Fibroblast of lung (primary cell): Measurements from ENCODE around the gene NUDCD3. TPM values are rescaled to one million over a fixed set of nuclear protein-coding genes. Genes with fewer than 3 reads are reported as not detected.

Source experiments
- DNase-seq, 2 donors: peaks; one replicate each; pipeline versions ENCODE4 v3.0.0 to v3.0.0-alpha.2; 2010; ENCODE audit warnings: low read depth in 2 of 2
- H2AFZ ChIP-seq: 2 replicates; pipeline ENCODE4 v1.5.1; 2012; ENCODE audit warnings: low read length, control low read depth, inconsistent platforms
- H3K27ac ChIP-seq: 2 replicates; pipeline ENCODE4 v1.5.1; 2011; ENCODE audit warnings: low read length, control low read depth; ENCODE audit not compliant: insufficient read depth
- H3K27me3 ChIP-seq: 2 replicates; pipeline ENCODE4 v1.5.1; 2011; ENCODE audit warnings: mild to moderate bottlenecking, low read length; ENCODE audit not compliant: control insufficient read depth, insufficient read depth
- H3K36me3 ChIP-seq: 2 replicates; pipeline ENCODE4 v1.5.1; 2011; ENCODE audit warnings: low read length; ENCODE audit not compliant: control insufficient read depth, insufficient read depth
- H3K4me1 ChIP-seq: 2 replicates; pipeline ENCODE4 v1.5.1; 2011; ENCODE audit warnings: low read length; ENCODE audit not compliant: control insufficient read depth, insufficient read depth; ENCODE audit errors: extremely low read depth
- H3K4me2 ChIP-seq: 2 replicates; pipeline ENCODE4 v1.5.1; 2011; ENCODE audit warnings: low read length, control low read depth; ENCODE audit not compliant: insufficient read depth; ENCODE audit errors: extremely low read depth
- H3K4me3 ChIP-seq, 4 experiments: fragments of 200-600 bp in 1 of 4; sonication (generic) in 1 of 4; replicated peaks in 1 of 4; 2 replicates each; pipeline ENCODE4 v1.5.1; 2011 to 2016; ENCODE audit warnings: low read length in 4 of 4, low read depth in 3 of 4, mild to moderate bottlenecking in 3 of 4, control low read depth in 2 of 4, inconsistent platforms in 1 of 4, mixed read lengths in 1 of 4; ENCODE audit not compliant: insufficient read depth in 1 of 4; ENCODE audit errors: control extremely low read depth in 1 of 4
- H3K79me2 ChIP-seq: 2 replicates; pipeline ENCODE4 v1.5.1; 2012; ENCODE audit warnings: mild to moderate bottlenecking, low read length, inconsistent platforms; ENCODE audit not compliant: control insufficient read depth, insufficient read depth
- H3K9ac ChIP-seq: 2 replicates; pipeline ENCODE4 v1.5.1; 2011; ENCODE audit warnings: mild to moderate bottlenecking, low read length, control low read depth; ENCODE audit not compliant: insufficient read depth
- H3K9me3 ChIP-seq: 2 replicates; pipeline ENCODE4 v1.5.1; 2012; ENCODE audit warnings: low read depth, low read length; ENCODE audit not compliant: control insufficient read depth, insufficient read depth
- H4K20me1 ChIP-seq: 2 replicates; pipeline ENCODE4 v1.5.1; 2011; ENCODE audit warnings: low read length; ENCODE audit not compliant: control insufficient read depth, insufficient read depth; ENCODE audit errors: extremely low read depth
- CTCF ChIP-seq, 2 donors: IDR thresholded peaks in 1 of 2; conservative IDR thresholded peaks in 1 of 2; 1 replicate in 1 of 2; 2 replicates in 1 of 2; pipeline ENCODE4 v1.5.1; 2011 to 2012; ENCODE audit warnings: low read length in 2 of 2, control low read depth in 1 of 2, inconsistent platforms in 1 of 2, low read depth in 1 of 2, mild to moderate bottlenecking in 1 of 2
- EZH2 ChIP-seq: IDR thresholded peaks from 2 replicates; pipeline ENCODE4 v1.5.1; 2012; ENCODE audit warnings: low read length, control low read depth, mild to moderate bottlenecking; ENCODE audit errors: missing control alignments
- polyA plus RNA-seq, 2 donors: library from polyadenylated mRNA; depleted of rRNA in 1 of 2; stranded (reverse) in 1 of 2; unstranded in 1 of 2; fragments of >200 nt; gene quantifications; 2 replicates each; pipeline ENCODE4 v1.2.1, GENCODE V29; 2011 to 2012; ENCODE audit warnings: missing spikeins in 1 of 2
- total RNA-seq: library from RNA; depleted of rRNA; stranded (reverse); fragments of >200 nt; gene quantifications from 2 replicates; pipeline ENCODE4 v1.2.1, GENCODE V29; 2014

Gene NUDCD3
- total and polyA plus RNA-seq, 2 donors (not counting 1 experiment from before 2014, with no cell fraction given), result 51.9 to 68.7 TPM

- H3K27me3 ChIP-seq, result peaks cover 10% of the 10 kb centered on the region
Measured at GRCh38 chr7:44330331-44330730, 160.1 kb downstream of the NUDCD3 start.

GRCh38 chr7:44329888-44330287 lies 160.6 kb downstream of the NUDCD3 start:
- no peak overlapping the region for H3K4me2 ChIP-seq
- TF ChIP-seq EZH2 (no peak), CTCF (conservative IDR thresholded peaks at IDR 0.05 in 1 of 2, IDR thresholded peaks at IDR 0.05 in 1 of 2; ENCODE audit: low read depth in 1 of 2, low read length in 2 of 2) (no peak)
- no peak for DNase-seq

More at GRCh38 chr7:44330331-44330730, 160.1 kb downstream of the NUDCD3 start:
- H3K4me3 ChIP-seq, result no peak overlapping the region
- no peak overlapping the region for H3K27ac ChIP-seq
- H4K20me1 ChIP-seq, result no peaks in the 10 kb centered on the region
- no peak for DNase-seq
- no peak overlapping the region for H2AFZ ChIP-seq
- H3K4me2 ChIP-seq, result no peak overlapping the region
- peaks cover 2% of the 10 kb centered on the region for H3K4me1 ChIP-seq
- H3K9ac ChIP-seq, result no peak overlapping the region
- H3K9me3 ChIP-seq, result no peaks in the 10 kb centered on the region
- H3K79me2 ChIP-seq, result no peaks in the 10 kb centered on the region
- TF ChIP-seq EZH2 (no peak), CTCF (conservative IDR thresholded peaks at IDR 0.05 in 1 of 2, IDR thresholded peaks at IDR 0.05 in 1 of 2; ENCODE audit: low read depth in 1 of 2, low read length in 2 of 2) (no peak)
- no peaks in the 10 kb centered on the region for H3K36me3 ChIP-seq

More at GRCh38 chr7:44329888-44330287, 160.6 kb downstream of the NUDCD3 start:
- Histone ChIP-seq H3K36me3 (no peaks in the 10 kb centered on the region), H3K9me3 (no peaks in the 10 kb centered on the region), H4K20me1 (no peaks in the 10 kb centered on the region), H3K4me3 (no peak overlapping the region), H3K4me1 (peaks cover 2% of the 10 kb centered on the region), H3K27ac (no peak overlapping the region), H3K79me2 (no peaks in the 10 kb centered on the region), H3K27me3 (peaks cover 10% of the 10 kb centered on the region), H2AFZ (no peak overlapping the region), H3K9ac (no peak overlapping the region)

Other genes with a start within 250 kb of the NUDCD3 start
- gene CAMK2B, start 165.1 kb downstream of the NUDCD3 start, total RNA-seq, result 0.17 and 0.26 TPM in 2 replicates
- gene CAMK2B, start 165.1 kb downstream of the NUDCD3 start, polyA plus RNA-seq, result 0.06 and 0.54 TPM in 2 replicates
- under 0.01 TPM in 2 replicates for gene NPC1L1, start 50.7 kb upstream of the NUDCD3 start, total RNA-seq
- 0.05 and 0.09 TPM in 2 replicates for gene NPC1L1, start 50.7 kb upstream of the NUDCD3 start, polyA plus RNA-seq
- gene DDX56, start 83.2 kb upstream of the NUDCD3 start, total RNA-seq, result 38.3 and 44.4 TPM in 2 replicates
- 36.0 and 63.4 TPM in 2 replicates for gene DDX56, start 83.2 kb upstream of the NUDCD3 start, polyA plus RNA-seq
- 74.7 and 101 TPM in 2 replicates for gene TMED4, start 91.6 kb upstream of the NUDCD3 start, total RNA-seq
- 74.5 and 81.5 TPM in 2 replicates for gene TMED4, start 91.6 kb upstream of the NUDCD3 start, polyA plus RNA-seq
- 40.8 and 69.2 TPM in 2 replicates for gene OGDH, start 116.0 kb upstream of the NUDCD3 start, total RNA-seq
- 60.8 and 74.9 TPM in 2 replicates for gene OGDH, start 116.0 kb upstream of the NUDCD3 start, polyA plus RNA-seq